Measurements from ENCODE around the gene MAP7. TPM values are rescaled to one million over a fixed set of nuclear protein-coding genes. Genes with fewer than 3 reads are reported as not detected.
A peak's percentile ranks its signal among the peaks of the same experiment; 100 is the strongest.

The MAP7 gene
- total and polyA plus RNA-seq, 2 experiments from 2014 or later: 44.7 to 49.2 TPM

DNA sequence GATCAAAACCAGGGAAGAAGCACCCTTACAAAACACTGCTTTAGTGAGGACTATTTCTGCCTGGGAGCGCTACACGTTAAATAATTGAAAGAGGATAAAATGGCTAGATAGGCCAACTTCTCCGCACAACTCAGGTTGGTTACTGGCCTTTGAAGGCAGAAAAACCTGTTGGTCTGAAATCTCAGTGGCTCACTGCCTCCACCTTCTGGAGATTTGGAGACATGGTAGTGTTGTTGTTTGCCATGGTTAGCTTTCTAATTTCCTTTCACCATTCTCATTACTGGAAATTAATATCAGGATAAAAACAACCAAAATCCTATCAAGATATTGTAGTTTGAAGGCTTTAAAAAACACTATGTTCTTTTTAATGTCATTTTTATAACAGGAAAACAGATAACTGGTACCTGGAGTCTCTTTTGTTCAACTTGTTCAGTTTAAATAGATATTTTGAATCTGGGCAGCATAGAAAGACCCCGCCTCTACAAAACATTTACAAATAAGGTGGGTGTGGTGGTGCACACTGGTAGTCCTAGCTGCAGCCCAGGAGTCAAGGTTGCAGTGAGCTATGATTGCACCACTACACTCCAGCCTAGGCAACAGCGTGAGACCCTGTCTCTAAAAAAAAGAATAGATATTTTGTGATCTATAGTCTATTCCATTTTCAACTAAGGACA lies 233.1 kb downstream of the MAP7 start:
- Histone ChIP-seq H3K36me3 (ENCODE audit: insufficient read depth) (no peaks in the 10 kb centered on the region), H3K27me3 (ENCODE audit: insufficient read depth) (no peaks in the 10 kb centered on the region), H3K4me3 (no peak overlapping the region), H3K9me2 (ENCODE audit: insufficient read depth) (no peaks in the 10 kb centered on the region), H2AFZ (no peak overlapping the region), H3K4me2 (no peak overlapping the region), H3K4me1 (ENCODE audit: insufficient read depth) (no peaks in the 10 kb centered on the region), H3F3A (replicated peaks; ENCODE audit: low read depth) (no peaks in the 10 kb centered on the region), H3K27ac (ENCODE audit: low read depth) (no peak overlapping the region), H3K79me2 (replicated peaks; ENCODE audit: insufficient read depth) (no peaks in the 10 kb centered on the region), H4K20me1 (replicated peaks; ENCODE audit: insufficient read depth) (no peaks in the 10 kb centered on the region)
- peak; percentile 91 for ATAC-seq
- Mint-ChIP-seq H3K36me3 (ENCODE audit: low read depth) (no peaks in the 10 kb centered on the region), H3K4me3 (no peak overlapping the region), H3K9me3 (no peaks in the 10 kb centered on the region), H3K27me3 (ENCODE audit: insufficient read depth, low read depth, poor library complexity) (no peaks in the 10 kb centered on the region), H3K4me1 (no peaks in the 10 kb centered on the region; the same call in 2 of the 3 replicates), H3K27ac (no peak overlapping the region)
- TF ChIP-seq, protein P1, sequence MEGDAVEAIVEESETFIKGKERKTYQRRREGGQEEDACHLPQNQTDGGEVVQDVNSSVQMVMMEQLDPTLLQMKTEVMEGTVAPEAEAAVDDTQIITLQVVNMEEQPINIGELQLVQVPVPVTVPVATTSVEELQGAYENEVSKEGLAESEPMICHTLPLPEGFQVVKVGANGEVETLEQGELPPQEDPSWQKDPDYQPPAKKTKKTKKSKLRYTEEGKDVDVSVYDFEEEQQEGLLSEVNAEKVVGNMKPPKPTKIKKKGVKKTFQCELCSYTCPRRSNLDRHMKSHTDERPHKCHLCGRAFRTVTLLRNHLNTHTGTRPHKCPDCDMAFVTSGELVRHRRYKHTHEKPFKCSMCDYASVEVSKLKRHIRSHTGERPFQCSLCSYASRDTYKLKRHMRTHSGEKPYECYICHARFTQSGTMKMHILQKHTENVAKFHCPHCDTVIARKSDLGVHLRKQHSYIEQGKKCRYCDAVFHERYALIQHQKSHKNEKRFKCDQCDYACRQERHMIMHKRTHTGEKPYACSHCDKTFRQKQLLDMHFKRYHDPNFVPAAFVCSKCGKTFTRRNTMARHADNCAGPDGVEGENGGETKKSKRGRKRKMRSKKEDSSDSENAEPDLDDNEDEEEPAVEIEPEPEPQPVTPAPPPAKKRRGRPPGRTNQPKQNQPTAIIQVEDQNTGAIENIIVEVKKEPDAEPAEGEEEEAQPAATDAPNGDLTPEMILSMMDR (conservative IDR thresholded peaks at IDR 0.05; ENCODE audit: low read depth in 2 of 2): peak; percentile 86 to 87
- no peak for TF ChIP-seq REST (IDR thresholded peaks at IDR 0.05; ENCODE audit: unreplicated experiment)
- peak; percentile 90 for DNase-seq (ENCODE audit: low spot score)

- Mint-ChIP-seq H3K9me3 (no peaks in the 10 kb centered on the region), H3K4me1 (no peaks in the 10 kb centered on the region; the same call in 2 of the 3 replicates), H3K27me3 (ENCODE audit: insufficient read depth, low read depth, poor library complexity) (no peaks in the 10 kb centered on the region), H3K4me3 (no peak overlapping the region), H3K27ac (no peak overlapping the region), H3K36me3 (ENCODE audit: low read depth) (no peaks in the 10 kb centered on the region)
- no peak overlapping the region for H3K4me2 ChIP-seq
- H3K4me3 ChIP-seq: no peak overlapping the region
- no peaks in the 10 kb centered on the region for H3K36me3 ChIP-seq (ENCODE audit: insufficient read depth)
- no peaks in the 10 kb centered on the region for H3K4me1 ChIP-seq (ENCODE audit: insufficient read depth)
- no peaks in the 10 kb centered on the region for H3K9me2 ChIP-seq (ENCODE audit: insufficient read depth)
- no peaks in the 10 kb centered on the region for H3F3A ChIP-seq (replicated peaks; ENCODE audit: low read depth)
- no peak for DNase-seq (ENCODE audit: low spot score)
- H3K27me3 ChIP-seq (ENCODE audit: insufficient read depth): no peaks in the 10 kb centered on the region
- H3K27ac ChIP-seq (ENCODE audit: low read depth): no peak overlapping the region
- H3K79me2 ChIP-seq (replicated peaks; ENCODE audit: insufficient read depth): no peaks in the 10 kb centered on the region
- H4K20me1 ChIP-seq (replicated peaks; ENCODE audit: insufficient read depth): no peaks in the 10 kb centered on the region
- H2AFZ ChIP-seq: no peak overlapping the region
- ATAC-seq: no peak
- TF ChIP-seq ZNF114 (CRISPR knock-in tag; IDR thresholded peaks at IDR 0.05): no peak
- TF ChIP-seq JUNB (IDR thresholded peaks at IDR 0.05; ENCODE audit: unreplicated experiment): no peak
- TF ChIP-seq CREB1 (CRISPR knock-in tag; IDR thresholded peaks at IDR 0.05; ENCODE audit: low read depth): no peak
- no peak for TF ChIP-seq EZH2 (IDR thresholded peaks at IDR 0.05; ENCODE audit: low read depth, unreplicated experiment)
- TF ChIP-seq POLR2AphosphoS5 (IDR thresholded peaks at IDR 0.05; ENCODE audit: low read depth): no peak
- TF ChIP-seq, protein P1 (conservative IDR thresholded peaks at IDR 0.05; ENCODE audit: low read depth in 2 of 2): no peak
- no peak for TF ChIP-seq STAT1 (IDR thresholded peaks at IDR 0.05; ENCODE audit: unreplicated experiment)
Observed at GRCh38 chr6:136315594-136315993, 234.6 kb downstream of the MAP7 start.
